SK-N-SH (cell line): Measurements from ENCODE around the gene PET100. TPM values are rescaled to one million over a fixed set of nuclear protein-coding genes. Genes with fewer than 3 reads are reported as not detected.

Experiments used
- CTCF ChIA-PET: fragments of 300-600, 350-600 bp; formaldehyde crosslinking; extraction: SDS; loops from one replicate; lab custom pipeline; 2021; lab: Yijun Ruan, JAX
- POLR2A ChIA-PET: fragments of 350-600 bp; sonication (Branson Sonifier 250); formaldehyde crosslinking; extraction: SDS; loops from one replicate; lab custom pipeline; 2020; ENCODE audit warnings: antibody characterized with exemption, inconsistent platforms; lab: Yijun Ruan, JAX
- DNase-seq: peaks from one replicate; pipeline ENCODE4 v3.0.0; 2012
- H2AFZ ChIP-seq: fragments of 200-600 bp; sonication (generic); 2 replicates; pipeline ENCODE4 v1.8.1; 2016; ENCODE audit warnings: antibody characterized with exemption, mild to moderate bottlenecking, low read depth
- H3F3A ChIP-seq: fragments of 200-600 bp; sonication (generic); replicated peaks from 2 replicates; pipeline ENCODE3; 2016; ENCODE audit warnings: antibody characterized with exemption, mild to moderate bottlenecking; ENCODE audit not compliant: insufficient read depth
- H3K27ac ChIP-seq, 2 experiments: fragments of 200-500 bp in 1 of 2; fragments of 200-600 bp in 1 of 2; sonication (Bioruptor generic) in 1 of 2; sonication (generic), shearing (Covaris generic) in 1 of 2; 2 replicates each; pipeline versions ENCODE4 v1.5.1 to v1.6.1; 2014 to 2016; ENCODE audit warnings: low read depth in 2 of 2, inconsistent platforms in 1 of 2, low read length in 1 of 2, mild to moderate bottlenecking in 1 of 2, mixed read lengths in 1 of 2
- H3K27me3 ChIP-seq: fragments of 200-600 bp; sonication (generic), shearing (Covaris generic); 2 replicates; pipeline ENCODE4 v1.6.1; 2016; ENCODE audit warnings: mixed run types; ENCODE audit not compliant: insufficient read depth
- H3K36me3 ChIP-seq, 2 experiments: fragments of 200-500 bp in 1 of 2; fragments of 200-600 bp in 1 of 2; sonication (Bioruptor generic) in 1 of 2; sonication (generic) in 1 of 2; replicated peaks in 1 of 2; 2 replicates each; pipeline versions ENCODE3 to v1.5.1; 2014 to 2016; ENCODE audit warnings: low read length in 1 of 2, mild to moderate bottlenecking in 1 of 2; ENCODE audit not compliant: insufficient read depth in 2 of 2, control insufficient read depth in 1 of 2
- H3K4me1 ChIP-seq, 2 experiments: fragments of 200-500 bp in 1 of 2; fragments of 200-600 bp in 1 of 2; sonication (Bioruptor generic) in 1 of 2; sonication (generic), shearing (Covaris generic) in 1 of 2; 2 replicates each; pipeline versions ENCODE4 v1.5.1 to v1.6.1; 2014 to 2016; ENCODE audit warnings: low read depth in 1 of 2, low read length in 1 of 2, mixed run types in 1 of 2; ENCODE audit not compliant: insufficient read depth in 2 of 2, control insufficient read depth in 1 of 2
- H3K4me2 ChIP-seq: fragments of 200-600 bp; sonication (generic), shearing (Covaris generic); 2 replicates; pipeline ENCODE4 v1.6.1; 2017; ENCODE audit warnings: mixed run types
- H3K4me3 ChIP-seq, 2 experiments: fragments of 200-500 bp in 1 of 2; fragments of 200-600 bp in 1 of 2; sonication (Bioruptor generic) in 1 of 2; sonication (generic), shearing (Covaris generic) in 1 of 2; 2 replicates each; pipeline versions ENCODE4 v1.5.1 to v1.8.1; 2014 to 2016; ENCODE audit warnings: low read depth in 2 of 2, inconsistent platforms in 1 of 2, low read length in 1 of 2, mild to moderate bottlenecking in 1 of 2, mixed read lengths in 1 of 2, moderate library complexity in 1 of 2
- H3K79me2 ChIP-seq: fragments of 200-600 bp; sonication (generic); 2 replicates; pipeline ENCODE4 v1.8.1; 2017; ENCODE audit warnings: mild to moderate bottlenecking; ENCODE audit not compliant: insufficient read depth
- H3K9ac ChIP-seq: fragments of 200-600 bp; sonication (generic); 2 replicates; pipeline ENCODE4 v1.6.1; 2017; ENCODE audit warnings: mixed run types
- H3K9me2 ChIP-seq: fragments of 200-600 bp; sonication (generic); 2 replicates; pipeline ENCODE4 v1.6.1; 2017; ENCODE audit warnings: mixed run types
- H3K9me3 ChIP-seq: fragments of 200-600 bp; sonication (generic); 2 replicates; pipeline ENCODE4 v1.6.1; 2017; ENCODE audit warnings: mixed run types, mild to moderate bottlenecking, moderate library complexity
- H4K20me1 ChIP-seq: fragments of 200-600 bp; sonication (generic); 2 replicates; pipeline ENCODE4 v1.6.1; 2017; ENCODE audit warnings: mild to moderate bottlenecking, mixed run types; ENCODE audit not compliant: insufficient read depth
- FOSL2 ChIP-seq: IDR thresholded peaks from 2 replicates; pipeline ENCODE4 v1.4.0; 2012; ENCODE audit warnings: low read depth, mild to moderate bottlenecking, moderate library complexity, borderline replicate concordance
- POLR2AphosphoS5 ChIP-seq: IDR thresholded peaks from 2 replicates; pipeline ENCODE4 v1.6.1; 2012; ENCODE audit warnings: low read depth, low read length
- ZBTB33 ChIP-seq: IDR thresholded peaks from 2 replicates; pipeline ENCODE4 v1.4.0; 2012; ENCODE audit warnings: low read depth, borderline replicate concordance
- WGBS: methylation state at CpG from one replicate; pipeline ENCODE4 v1.1.6; 2017; ENCODE audit warnings: low lambda C conversion rate; 5-methylcytosine and 5-hydroxymethylcytosine counted together
- polyA plus RNA-seq, 3 experiments: library from polyadenylated mRNA; depleted of rRNA; stranded (reverse); fragments of >200 nt; gene quantifications; 2 replicates each; pipeline ENCODE4 v1.2.3, GENCODE V29; 2012
- TF ChIP-seq, protein P1 (sequence below): IDR thresholded peaks from 2 replicates; pipeline ENCODE4 v1.6.1; 2012; ENCODE audit warnings: mild to moderate bottlenecking, low read depth, low read length, moderate library complexity
- TF ChIP-seq, protein P2 (sequence below): IDR thresholded peaks from 2 replicates; pipeline ENCODE4; 2012

The PET100 gene
- polyA plus RNA-seq, 1 of the 3 experiments (the other 2 are of a cell fraction), result 48.1 TPM

DNA sequence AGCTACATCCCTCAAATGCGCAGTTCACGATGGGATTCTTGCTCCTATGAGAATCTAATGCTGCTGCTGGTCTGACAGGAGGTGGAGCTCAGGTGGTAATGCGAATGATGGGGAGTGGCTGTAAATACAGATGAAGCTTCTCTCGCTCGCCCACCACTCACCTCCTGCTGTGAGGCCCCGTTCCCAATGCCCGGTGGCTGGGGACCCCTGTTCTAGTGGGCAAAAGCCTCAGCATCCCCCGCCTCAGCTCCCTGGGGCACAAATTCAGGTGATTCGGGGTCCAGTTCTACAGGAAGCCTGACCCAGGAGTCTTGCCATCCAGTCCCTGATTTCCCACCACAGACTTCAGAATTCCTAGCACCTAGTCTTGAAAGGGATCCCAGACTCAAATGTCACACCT lies 42.9 kb downstream of the PET100 start (continued):
- TF ChIP-seq ZBTB33 (no peak), POLR2AphosphoS5 (no peak)
- TF ChIP-seq, protein P1, sequence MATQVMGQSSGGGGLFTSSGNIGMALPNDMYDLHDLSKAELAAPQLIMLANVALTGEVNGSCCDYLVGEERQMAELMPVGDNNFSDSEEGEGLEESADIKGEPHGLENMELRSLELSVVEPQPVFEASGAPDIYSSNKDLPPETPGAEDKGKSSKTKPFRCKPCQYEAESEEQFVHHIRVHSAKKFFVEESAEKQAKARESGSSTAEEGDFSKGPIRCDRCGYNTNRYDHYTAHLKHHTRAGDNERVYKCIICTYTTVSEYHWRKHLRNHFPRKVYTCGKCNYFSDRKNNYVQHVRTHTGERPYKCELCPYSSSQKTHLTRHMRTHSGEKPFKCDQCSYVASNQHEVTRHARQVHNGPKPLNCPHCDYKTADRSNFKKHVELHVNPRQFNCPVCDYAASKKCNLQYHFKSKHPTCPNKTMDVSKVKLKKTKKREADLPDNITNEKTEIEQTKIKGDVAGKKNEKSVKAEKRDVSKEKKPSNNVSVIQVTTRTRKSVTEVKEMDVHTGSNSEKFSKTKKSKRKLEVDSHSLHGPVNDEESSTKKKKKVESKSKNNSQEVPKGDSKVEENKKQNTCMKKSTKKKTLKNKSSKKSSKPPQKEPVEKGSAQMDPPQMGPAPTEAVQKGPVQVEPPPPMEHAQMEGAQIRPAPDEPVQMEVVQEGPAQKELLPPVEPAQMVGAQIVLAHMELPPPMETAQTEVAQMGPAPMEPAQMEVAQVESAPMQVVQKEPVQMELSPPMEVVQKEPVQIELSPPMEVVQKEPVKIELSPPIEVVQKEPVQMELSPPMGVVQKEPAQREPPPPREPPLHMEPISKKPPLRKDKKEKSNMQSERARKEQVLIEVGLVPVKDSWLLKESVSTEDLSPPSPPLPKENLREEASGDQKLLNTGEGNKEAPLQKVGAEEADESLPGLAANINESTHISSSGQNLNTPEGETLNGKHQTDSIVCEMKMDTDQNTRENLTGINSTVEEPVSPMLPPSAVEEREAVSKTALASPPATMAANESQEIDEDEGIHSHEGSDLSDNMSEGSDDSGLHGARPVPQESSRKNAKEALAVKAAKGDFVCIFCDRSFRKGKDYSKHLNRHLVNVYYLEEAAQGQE, result no peak

GRCh38 chr19:7674010-7675005 lies 44.7 kb downstream of the PET100 start:
- 41% methylated on average over 19 of the region's 21 CpGs for WGBS
- POLR2A ChIA-PET, result no interaction called here
- H3K79me2 ChIP-seq, result no peaks in the 10 kb centered on the region
- TF ChIP-seq, protein P2, sequence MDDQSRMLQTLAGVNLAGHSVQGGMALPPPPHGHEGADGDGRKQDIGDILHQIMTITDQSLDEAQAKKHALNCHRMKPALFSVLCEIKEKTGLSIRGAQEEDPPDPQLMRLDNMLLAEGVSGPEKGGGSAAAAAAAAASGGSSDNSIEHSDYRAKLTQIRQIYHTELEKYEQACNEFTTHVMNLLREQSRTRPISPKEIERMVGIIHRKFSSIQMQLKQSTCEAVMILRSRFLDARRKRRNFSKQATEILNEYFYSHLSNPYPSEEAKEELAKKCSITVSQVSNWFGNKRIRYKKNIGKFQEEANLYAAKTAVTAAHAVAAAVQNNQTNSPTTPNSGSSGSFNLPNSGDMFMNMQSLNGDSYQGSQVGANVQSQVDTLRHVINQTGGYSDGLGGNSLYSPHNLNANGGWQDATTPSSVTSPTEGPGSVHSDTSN, result peak; percentile 94
- no peak for TF ChIP-seq FOSL2
- H3K9me3 ChIP-seq, result no peaks in the 10 kb centered on the region
- H3K36me3 ChIP-seq, result no peaks in the 10 kb centered on the region
- no peak overlapping the region for H3K27ac ChIP-seq
- peak; percentile 81 for DNase-seq
- no peak overlapping the region for H3K4me2 ChIP-seq
- no peaks in the 10 kb centered on the region for H3K9me2 ChIP-seq
- no peaks in the 10 kb centered on the region for H4K20me1 ChIP-seq
- no peak overlapping the region for H3K9ac ChIP-seq
- CTCF ChIA-PET, result interaction anchor here (0.6 to 2.9 kb wide), 3 partner anchors 22 to 106 kb away, joined by 3 to 11 read pairs (median 3); no protein-coding TSS in a partner anchor
- no peaks in the 10 kb centered on the region; a peak in 1 of 4 replicates for H3K4me1 ChIP-seq
- no peak overlapping the region for H2AFZ ChIP-seq
- peaks cover 56% of the 10 kb centered on the region for H3K27me3 ChIP-seq
- no peak overlapping the region for H3K4me3 ChIP-seq
- H3F3A ChIP-seq, result no peaks in the 10 kb centered on the region
